HCT116 (cell line): Measurements from ENCODE around the gene FAM20B. TPM values are rescaled to one million over a fixed set of nuclear protein-coding genes. Genes with fewer than 3 reads are reported as not detected.

Experiments used
- ATAC-seq: fragments of 200-7000 bp; cut with Tn5 transposase; 2 replicates; pipeline ENCODE4 v1.9.1; 2020; ENCODE audit warnings: mild to moderate bottlenecking, moderate library complexity
- BruUV-seq: library from RNA; stranded (reverse); fragments of 400-500 nt; replicated peaks from 2 replicates; lab custom pipeline; 2021; lab: Mats Ljungman, UMichigan
- CTCF ChIA-PET: fragments of 300-600 bp; sonication (Branson Sonifier 250); formaldehyde crosslinking; loops from one replicate; lab custom pipeline; 2021; ENCODE audit warnings: antibody characterized with exemption; lab: Charles Lee
- POLR2A ChIA-PET: fragments of 300-600, 350-600 bp; sonication (Branson Sonifier 250); formaldehyde crosslinking; loops from one replicate; lab custom pipeline; 2021; ENCODE audit warnings: antibody characterized with exemption; lab: Charles Lee
- RAD21 ChIA-PET, 2 experiments: fragments of 300-600 bp; sonication (Branson Sonifier 250); formaldehyde crosslinking; loops; one replicate each; lab custom pipeline; 2023; ENCODE audit warnings: low total read pairs in 2 of 2; ENCODE audit not compliant: uncharacterized antibody in 2 of 2, unreplicated experiment in 2 of 2, low non-redundant PET in 1 of 2; lab: Charles Lee
- DNase-seq: peaks from one replicate; pipeline ENCODE4 v3.0.0-alpha.2; 2010; ENCODE audit warnings: low read depth, low spot score
- H2AFZ ChIP-seq: fragments of 200-600 bp; shearing (Covaris generic), sonication (generic); 2 replicates; pipeline ENCODE4 v1.6.1; 2017; ENCODE audit warnings: low read depth, mixed run types, mixed read lengths, antibody characterized with exemption, low read length; ENCODE audit not compliant: poor library complexity, severe bottlenecking
- H3K27ac ChIP-seq: 2 replicates; pipeline ENCODE4 v1.5.1; 2012; ENCODE audit warnings: low read depth, low read length
- H3K27me3 ChIP-seq: fragments of 200-600 bp; sonication (generic); 2 replicates; pipeline ENCODE4 v1.6.1; 2016; ENCODE audit warnings: mixed run types, low read length, mixed read lengths; ENCODE audit not compliant: insufficient read depth
- H3K36me3 ChIP-seq, 2 experiments: fragments of 200-500 bp in 1 of 2; fragments of 200-600 bp in 1 of 2; sonication (Bioruptor generic) in 1 of 2; sonication (generic) in 1 of 2; 2 replicates each; pipeline versions ENCODE4 v1.5.1 to v1.6.1; 2014 to 2016; ENCODE audit warnings: low read length in 2 of 2, inconsistent platforms in 1 of 2, mixed read lengths in 1 of 2, mixed run types in 1 of 2; ENCODE audit not compliant: insufficient read depth in 2 of 2, control insufficient read depth in 1 of 2
- H3K4me1 ChIP-seq, 2 experiments: fragments of 200-600 bp in 1 of 2; sonication (generic) in 1 of 2; 2 replicates each; pipeline versions ENCODE4 v1.5.1 to v1.6.1; 2012 to 2017; ENCODE audit warnings: low read length in 2 of 2, inconsistent platforms in 1 of 2, mild to moderate bottlenecking in 1 of 2, mixed read lengths in 1 of 2, mixed run types in 1 of 2, moderate library complexity in 1 of 2; ENCODE audit not compliant: insufficient read depth in 2 of 2, control insufficient read depth in 1 of 2
- H3K4me2 ChIP-seq: fragments of 200-600 bp; sonication (generic); 2 replicates; pipeline ENCODE4 v1.6.1; 2017; ENCODE audit warnings: mixed run types, low read length, mixed read lengths
- H3K4me3 ChIP-seq, 2 experiments: fragments of 200-600 bp in 1 of 2; sonication (generic) in 1 of 2; replicated peaks in 1 of 2; 2 replicates each; pipeline ENCODE4 v1.5.1; 2011 to 2016; ENCODE audit warnings: low read length in 2 of 2, control low read depth in 1 of 2, low read depth in 1 of 2, mild to moderate bottlenecking in 1 of 2, mixed read lengths in 1 of 2, mixed run types in 1 of 2
- H3K79me2 ChIP-seq: fragments of 200-600 bp; sonication (generic); 2 replicates; pipeline ENCODE4 v1.6.1; 2017; ENCODE audit warnings: mild to moderate bottlenecking, mixed run types, low read length, moderate library complexity, mixed read lengths; ENCODE audit not compliant: insufficient read depth
- H3K9ac ChIP-seq: fragments of 200-600 bp; sonication (generic); 2 replicates; pipeline ENCODE4 v1.6.1; 2016; ENCODE audit warnings: low read length, mixed read lengths
- H3K9me2 ChIP-seq: fragments of 200-600 bp; sonication (generic), shearing (Covaris generic); 2 replicates; pipeline ENCODE4 v1.6.1; 2017; ENCODE audit warnings: mixed run types, mild to moderate bottlenecking, moderate library complexity; ENCODE audit not compliant: insufficient read depth
- H3K9me3 ChIP-seq, 2 experiments: fragments of 200-500 bp in 1 of 2; fragments of 200-600 bp in 1 of 2; sonication (Bioruptor generic) in 1 of 2; sonication (generic) in 1 of 2; 2 replicates each; pipeline ENCODE4 v1.6.1; 2014 to 2017; ENCODE audit warnings: low read length in 2 of 2, mixed read lengths in 2 of 2, inconsistent platforms in 1 of 2, low read depth in 1 of 2, mild to moderate bottlenecking in 1 of 2, mixed run types in 1 of 2, moderate library complexity in 1 of 2; ENCODE audit not compliant: control insufficient read depth in 1 of 2, insufficient read depth in 1 of 2
- H4K20me1 ChIP-seq: fragments of 200-600 bp; sonication (generic), shearing (Covaris generic); 2 replicates; pipeline ENCODE4 v1.6.1; 2017; ENCODE audit warnings: mixed run types, mild to moderate bottlenecking, moderate library complexity; ENCODE audit not compliant: insufficient read depth
- ATF3 ChIP-seq: IDR thresholded peaks from 2 replicates; pipeline ENCODE4 v1.6.1; 2012
- CBX3 ChIP-seq: IDR thresholded peaks from 2 replicates; pipeline ENCODE4 v1.6.1; 2012; ENCODE audit warnings: low read depth
- EGR1 ChIP-seq: IDR thresholded peaks from 2 replicates; pipeline ENCODE4 v1.6.1; 2012; ENCODE audit warnings: low read depth
- FOSL1 ChIP-seq: IDR thresholded peaks from 2 replicates; pipeline ENCODE4 v1.6.1; 2012; ENCODE audit warnings: low read depth
- JUND ChIP-seq: IDR thresholded peaks from 2 replicates; pipeline ENCODE4 v1.6.1; 2012
- MAX ChIP-seq: IDR thresholded peaks from 2 replicates; pipeline ENCODE4 v1.6.1; 2012
- POLR2A ChIP-seq: IDR thresholded peaks from 2 replicates; pipeline ENCODE4 v1.7.0; 2011; ENCODE audit warnings: borderline replicate concordance; ENCODE audit not compliant: insufficient read depth, insufficient read length; ENCODE audit errors: extremely low read depth
- POLR2AphosphoS5 ChIP-seq: IDR thresholded peaks from 2 replicates; pipeline ENCODE4 v1.6.1; 2011; ENCODE audit warnings: mild to moderate bottlenecking, low read depth, low read length, moderate library complexity
- RAD21 ChIP-seq: IDR thresholded peaks from 2 replicates; pipeline ENCODE4 v1.6.1; 2012; ENCODE audit warnings: low read depth, mild to moderate bottlenecking
- SIN3A ChIP-seq: IDR thresholded peaks from 2 replicates; pipeline ENCODE4 v1.6.1; 2012; ENCODE audit warnings: low read depth
- SP1 ChIP-seq: IDR thresholded peaks from 2 replicates; pipeline ENCODE4 v1.6.1; 2012; ENCODE audit warnings: low read depth
- TCF7L2 ChIP-seq: IDR thresholded peaks from 2 replicates; pipeline ENCODE4 v1.7.0; 2011; ENCODE audit warnings: borderline replicate concordance, inconsistent platforms; ENCODE audit not compliant: insufficient read depth, insufficient read length; ENCODE audit errors: extremely low read depth
- YY1 ChIP-seq: IDR thresholded peaks from 2 replicates; pipeline ENCODE4 v1.6.1; 2011; ENCODE audit warnings: low read length, low read depth, moderate library complexity, mild to moderate bottlenecking; ENCODE audit not compliant: insufficient replicate concordance; ENCODE audit errors: extremely low read depth
- ZFX ChIP-seq: fragments of 450-650 bp; IDR thresholded peaks from 2 replicates; pipeline ENCODE4 v1.6.1; 2017
- intact Hi-C: fragments of 100-400 bp; cut with micrococcal nuclease; formaldehyde crosslinking; loops from 2 replicates; pipeline ENCODE4 v1.10.0; 2022
- total RNA-seq: library from RNA; stranded (reverse); gene quantifications from one replicate; pipeline ENCODE4 v1.2.1, GENCODE V29; 2021; ENCODE audit not compliant: unreplicated experiment
- TF ChIP-seq, protein P1 (sequence below): IDR thresholded peaks from 2 replicates; pipeline ENCODE4 v1.6.1; 2011; ENCODE audit warnings: mild to moderate bottlenecking, low read length, moderate library complexity; ENCODE audit not compliant: insufficient replicate concordance; ENCODE audit errors: extremely low read depth
- TF ChIP-seq, protein P2 (sequence below): IDR thresholded peaks from 2 replicates; pipeline ENCODE4 v1.6.1; 2012; ENCODE audit warnings: low read depth

FAM20B gene
- total RNA-seq, 1 experiment from 2014 or later = 36.7 TPM

DNA sequence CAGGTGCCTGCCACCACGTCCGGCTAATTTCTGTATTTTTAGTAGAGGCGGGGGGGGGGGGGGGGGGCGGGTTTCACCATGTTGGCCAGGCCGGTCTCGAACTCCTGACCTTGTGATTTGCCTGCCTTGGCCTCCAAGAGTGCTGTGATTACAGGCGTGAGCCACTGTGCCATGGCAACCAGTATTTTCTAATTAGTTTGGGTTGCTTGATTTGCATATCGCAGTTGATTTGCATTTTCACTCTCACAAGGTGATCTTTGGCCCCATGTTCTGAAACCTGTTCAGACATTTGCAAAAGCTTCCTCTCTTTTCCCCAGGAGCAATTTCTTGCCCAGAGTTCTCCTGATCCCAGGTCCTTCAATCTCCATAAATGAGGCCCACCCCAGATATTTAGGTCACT lies 57.8 kb downstream of the FAM20B start:
- POLR2A ChIA-PET = no interaction called here
- Histone ChIP-seq H3K27ac (no peak overlapping the region), H3K9me2 (no peaks in the 10 kb centered on the region), H3K4me3 (peak overlapping the region in 1 of 2 experiments; percentile 82; a peak in 1 of 4 replicates), H3K27me3 (no peaks in the 10 kb centered on the region), H3K9ac (no peak overlapping the region), H3K36me3 (peaks cover 2 to 12% of the 10 kb centered on the region in 2 experiments; a peak in 2 of 4 replicates), H3K79me2 (peaks cover 28% of the 10 kb centered on the region), H4K20me1 (no peaks in the 10 kb centered on the region), H3K4me1 (peaks cover 0 to 23% of the 10 kb centered on the region in 2 experiments; a peak in 3 of 4 replicates), H3K9me3 (no peaks in the 10 kb centered on the region), H3K4me2 (peak overlapping the region; percentile 91), H2AFZ (no peak overlapping the region)
- no peak for ATAC-seq
- CTCF ChIA-PET = no interaction called here
- TF ChIP-seq, protein P1, sequence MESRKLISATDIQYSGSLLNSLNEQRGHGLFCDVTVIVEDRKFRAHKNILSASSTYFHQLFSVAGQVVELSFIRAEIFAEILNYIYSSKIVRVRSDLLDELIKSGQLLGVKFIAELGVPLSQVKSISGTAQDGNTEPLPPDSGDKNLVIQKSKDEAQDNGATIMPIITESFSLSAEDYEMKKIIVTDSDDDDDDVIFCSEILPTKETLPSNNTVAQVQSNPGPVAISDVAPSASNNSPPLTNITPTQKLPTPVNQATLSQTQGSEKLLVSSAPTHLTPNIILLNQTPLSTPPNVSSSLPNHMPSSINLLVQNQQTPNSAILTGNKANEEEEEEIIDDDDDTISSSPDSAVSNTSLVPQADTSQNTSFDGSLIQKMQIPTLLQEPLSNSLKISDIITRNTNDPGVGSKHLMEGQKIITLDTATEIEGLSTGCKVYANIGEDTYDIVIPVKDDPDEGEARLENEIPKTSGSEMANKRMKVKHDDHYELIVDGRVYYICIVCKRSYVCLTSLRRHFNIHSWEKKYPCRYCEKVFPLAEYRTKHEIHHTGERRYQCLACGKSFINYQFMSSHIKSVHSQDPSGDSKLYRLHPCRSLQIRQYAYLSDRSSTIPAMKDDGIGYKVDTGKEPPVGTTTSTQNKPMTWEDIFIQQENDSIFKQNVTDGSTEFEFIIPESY = no peak
- TF ChIP-seq TCF7L2 (no peak), EGR1 (no peak), CBX3 (no peak), RAD21 (no peak), YY1 (no peak), JUND (no peak), POLR2AphosphoS5 (no peak), POLR2A (no peak), FOSL1 (no peak), ATF3 (no peak), ZFX (no peak), SP1 (no peak), MAX (no peak), SIN3A (no peak)
- TF ChIP-seq, protein P2, sequence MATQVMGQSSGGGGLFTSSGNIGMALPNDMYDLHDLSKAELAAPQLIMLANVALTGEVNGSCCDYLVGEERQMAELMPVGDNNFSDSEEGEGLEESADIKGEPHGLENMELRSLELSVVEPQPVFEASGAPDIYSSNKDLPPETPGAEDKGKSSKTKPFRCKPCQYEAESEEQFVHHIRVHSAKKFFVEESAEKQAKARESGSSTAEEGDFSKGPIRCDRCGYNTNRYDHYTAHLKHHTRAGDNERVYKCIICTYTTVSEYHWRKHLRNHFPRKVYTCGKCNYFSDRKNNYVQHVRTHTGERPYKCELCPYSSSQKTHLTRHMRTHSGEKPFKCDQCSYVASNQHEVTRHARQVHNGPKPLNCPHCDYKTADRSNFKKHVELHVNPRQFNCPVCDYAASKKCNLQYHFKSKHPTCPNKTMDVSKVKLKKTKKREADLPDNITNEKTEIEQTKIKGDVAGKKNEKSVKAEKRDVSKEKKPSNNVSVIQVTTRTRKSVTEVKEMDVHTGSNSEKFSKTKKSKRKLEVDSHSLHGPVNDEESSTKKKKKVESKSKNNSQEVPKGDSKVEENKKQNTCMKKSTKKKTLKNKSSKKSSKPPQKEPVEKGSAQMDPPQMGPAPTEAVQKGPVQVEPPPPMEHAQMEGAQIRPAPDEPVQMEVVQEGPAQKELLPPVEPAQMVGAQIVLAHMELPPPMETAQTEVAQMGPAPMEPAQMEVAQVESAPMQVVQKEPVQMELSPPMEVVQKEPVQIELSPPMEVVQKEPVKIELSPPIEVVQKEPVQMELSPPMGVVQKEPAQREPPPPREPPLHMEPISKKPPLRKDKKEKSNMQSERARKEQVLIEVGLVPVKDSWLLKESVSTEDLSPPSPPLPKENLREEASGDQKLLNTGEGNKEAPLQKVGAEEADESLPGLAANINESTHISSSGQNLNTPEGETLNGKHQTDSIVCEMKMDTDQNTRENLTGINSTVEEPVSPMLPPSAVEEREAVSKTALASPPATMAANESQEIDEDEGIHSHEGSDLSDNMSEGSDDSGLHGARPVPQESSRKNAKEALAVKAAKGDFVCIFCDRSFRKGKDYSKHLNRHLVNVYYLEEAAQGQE = no peak
- no peak for DNase-seq
- intact Hi-C loops = no loop called here
- RAD21 ChIA-PET = interaction anchor here in 1 of 2 experiments (0.6 kb wide), 1 partner anchor 110 kb away, joined by 3 read pairs; no protein-coding TSS in a partner anchor
- TSS peak; percentile 36 for BruUV-seq
